Panc1 (cell line): ENCODE results near the gene NUDT16. TPM values are rescaled to one million over a fixed set of nuclear protein-coding genes. Genes with fewer than 3 reads are reported as not detected.

Experiments used
- ATAC-seq: fragments of 200-7000 bp; cut with Tn5 transposase; 2 replicates; pipeline ENCODE4 v1.9.1; 2020; ENCODE audit warnings: mild to moderate bottlenecking, moderate library complexity
- BruUV-seq: library from RNA; stranded (reverse); fragments of 400-500 nt; replicated peaks from 2 replicates; lab custom pipeline; 2021; lab: Mats Ljungman, UMichigan
- CTCF ChIA-PET: fragments of 300-600 bp; sonication (Branson Sonifier 250); formaldehyde crosslinking; loops from one replicate; lab custom pipeline; 2022; ENCODE audit warnings: antibody characterized with exemption; lab: Charles Lee
- POLR2A ChIA-PET: fragments of 300-600 bp; sonication (Branson Sonifier 250); formaldehyde crosslinking; loops from one replicate; lab custom pipeline; 2022; ENCODE audit warnings: antibody characterized with exemption; lab: Charles Lee
- DNase-seq: peaks from one replicate; pipeline ENCODE4 v3.0.0-alpha.2; 2010; ENCODE audit warnings: low read depth, low spot score
- H3K27ac ChIP-seq: 2 replicates; pipeline ENCODE4 v1.5.1; 2011; ENCODE audit warnings: mild to moderate bottlenecking, low read length, inconsistent platforms
- H3K27me3 ChIP-seq: fragments of 200-500 bp; sonication (Bioruptor generic); 2 replicates; pipeline ENCODE4 v1.6.0; 2014; ENCODE audit warnings: low read length, inconsistent platforms; ENCODE audit not compliant: control insufficient read depth, insufficient read depth
- H3K36me3 ChIP-seq: fragments of 200-500 bp; sonication (Bioruptor generic); 2 replicates; pipeline ENCODE4 v1.5.1; 2014; ENCODE audit warnings: inconsistent platforms, mild to moderate bottlenecking, low read length, moderate library complexity; ENCODE audit not compliant: control insufficient read depth, insufficient read depth
- H3K4me1 ChIP-seq: 2 replicates; pipeline ENCODE4 v1.5.1; 2011; ENCODE audit warnings: inconsistent platforms, mild to moderate bottlenecking, low read length, moderate library complexity; ENCODE audit not compliant: control insufficient read depth, insufficient read depth
- H3K4me3 ChIP-seq, 2 experiments: 2 replicates each; pipeline ENCODE4 v1.5.1; 2011 to 2012; ENCODE audit warnings: low read depth in 2 of 2, low read length in 2 of 2, mild to moderate bottlenecking in 2 of 2, inconsistent platforms in 1 of 2, moderate library complexity in 1 of 2
- H3K9me3 ChIP-seq: fragments of 200-500 bp; sonication (Bioruptor generic); 2 replicates; pipeline ENCODE4 v1.5.1; 2014; ENCODE audit warnings: low read depth, mild to moderate bottlenecking, inconsistent platforms, low read length, moderate library complexity; ENCODE audit not compliant: control insufficient read depth, insufficient read depth
- CTCF ChIP-seq: fragments of 450-650 bp; IDR thresholded peaks from 2 replicates; pipeline ENCODE4 v1.5.1; 2017; ENCODE audit warnings: mild to moderate bottlenecking
- POLR2AphosphoS5 ChIP-seq: IDR thresholded peaks from 2 replicates; pipeline ENCODE4 v1.6.1; 2012; ENCODE audit warnings: mild to moderate bottlenecking, low read depth, low read length, moderate library complexity
- SIN3A ChIP-seq: IDR thresholded peaks from 2 replicates; pipeline ENCODE4 v1.6.1; 2012; ENCODE audit warnings: low read depth, mild to moderate bottlenecking, low read length, moderate library complexity, borderline replicate concordance; ENCODE audit not compliant: insufficient read depth
- TCF7L2 ChIP-seq: IDR thresholded peaks from 2 replicates; pipeline ENCODE4 v1.6.1; 2011; ENCODE audit warnings: mild to moderate bottlenecking, low read depth, low read length, inconsistent platforms
- in situ Hi-C: cut with HindIII; loops from 2 replicates; pipeline ENCODE4 v1.10.0; 2016; ENCODE audit warnings: low sequenced_read_pairs, low pct_unique_long_range_greater_than_20kb
- intact Hi-C: fragments of 100-400 bp; cut with micrococcal nuclease; formaldehyde crosslinking; loops from one replicate; pipeline ENCODE4 v1.10.0; 2022; ENCODE audit not compliant: unreplicated experiment
- total RNA-seq: library from RNA; stranded (reverse); gene quantifications from one replicate; pipeline ENCODE4 v1.2.1, GENCODE V29; 2021; ENCODE audit not compliant: unreplicated experiment
- TF ChIP-seq, protein P1 (sequence below), 2 experiments: IDR thresholded peaks; 2 replicates each; pipeline ENCODE4 v1.6.1; 2011 to 2012; ENCODE audit warnings: low read depth in 2 of 2, control low read depth in 1 of 2, low read length in 1 of 2, mild to moderate bottlenecking in 1 of 2, moderate library complexity in 1 of 2; ENCODE audit not compliant: insufficient read depth in 1 of 2

NUDT16 gene
- total RNA-seq, 1 experiment from 2014 or later = 12.5 TPM

GRCh38 chr3:131341761-131342160 lies 39.8 kb upstream of the NUDT16 start:
- TF ChIP-seq SIN3A (no peak), POLR2AphosphoS5 (no peak), TCF7L2 (no peak), CTCF (no peak)
- TF ChIP-seq, protein P1, sequence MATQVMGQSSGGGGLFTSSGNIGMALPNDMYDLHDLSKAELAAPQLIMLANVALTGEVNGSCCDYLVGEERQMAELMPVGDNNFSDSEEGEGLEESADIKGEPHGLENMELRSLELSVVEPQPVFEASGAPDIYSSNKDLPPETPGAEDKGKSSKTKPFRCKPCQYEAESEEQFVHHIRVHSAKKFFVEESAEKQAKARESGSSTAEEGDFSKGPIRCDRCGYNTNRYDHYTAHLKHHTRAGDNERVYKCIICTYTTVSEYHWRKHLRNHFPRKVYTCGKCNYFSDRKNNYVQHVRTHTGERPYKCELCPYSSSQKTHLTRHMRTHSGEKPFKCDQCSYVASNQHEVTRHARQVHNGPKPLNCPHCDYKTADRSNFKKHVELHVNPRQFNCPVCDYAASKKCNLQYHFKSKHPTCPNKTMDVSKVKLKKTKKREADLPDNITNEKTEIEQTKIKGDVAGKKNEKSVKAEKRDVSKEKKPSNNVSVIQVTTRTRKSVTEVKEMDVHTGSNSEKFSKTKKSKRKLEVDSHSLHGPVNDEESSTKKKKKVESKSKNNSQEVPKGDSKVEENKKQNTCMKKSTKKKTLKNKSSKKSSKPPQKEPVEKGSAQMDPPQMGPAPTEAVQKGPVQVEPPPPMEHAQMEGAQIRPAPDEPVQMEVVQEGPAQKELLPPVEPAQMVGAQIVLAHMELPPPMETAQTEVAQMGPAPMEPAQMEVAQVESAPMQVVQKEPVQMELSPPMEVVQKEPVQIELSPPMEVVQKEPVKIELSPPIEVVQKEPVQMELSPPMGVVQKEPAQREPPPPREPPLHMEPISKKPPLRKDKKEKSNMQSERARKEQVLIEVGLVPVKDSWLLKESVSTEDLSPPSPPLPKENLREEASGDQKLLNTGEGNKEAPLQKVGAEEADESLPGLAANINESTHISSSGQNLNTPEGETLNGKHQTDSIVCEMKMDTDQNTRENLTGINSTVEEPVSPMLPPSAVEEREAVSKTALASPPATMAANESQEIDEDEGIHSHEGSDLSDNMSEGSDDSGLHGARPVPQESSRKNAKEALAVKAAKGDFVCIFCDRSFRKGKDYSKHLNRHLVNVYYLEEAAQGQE (IDR thresholded peaks at IDR 0.05; ENCODE audit: insufficient read depth in 1 of 2, low read depth in 2 of 2, low read length in 1 of 2) = no peak
- in situ Hi-C loops = no loop called here
- CTCF ChIA-PET = no interaction called here

DNA sequence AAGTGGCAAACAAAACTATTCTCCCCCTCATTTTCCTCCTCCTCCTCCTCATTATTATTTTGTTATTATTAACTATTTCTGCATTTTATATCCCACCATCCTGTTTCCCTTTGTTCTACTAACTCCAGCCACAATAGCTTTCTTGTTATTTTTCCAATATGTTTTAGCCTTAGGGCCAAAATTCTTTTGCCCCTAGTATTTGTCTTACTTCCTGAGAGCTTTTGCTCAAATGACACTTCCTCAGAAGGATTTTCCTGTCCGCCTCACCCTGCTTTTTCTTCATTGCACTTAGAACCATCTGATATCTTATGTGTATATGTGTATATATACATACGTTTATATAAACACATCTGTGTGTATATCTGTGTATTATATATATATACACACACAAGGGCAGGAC lies 32.7 kb upstream of the NUDT16 start:
- Histone ChIP-seq H3K4me3 (no peak overlapping the region), H3K27me3 (no peaks in the 10 kb centered on the region), H3K9me3 (no peaks in the 10 kb centered on the region), H3K27ac (no peak overlapping the region), H3K36me3 (no peaks in the 10 kb centered on the region), H3K4me1 (no peaks in the 10 kb centered on the region; the same call in 1 of the 2 replicates)
- intact Hi-C loops = no loop called here
- TF ChIP-seq SIN3A = no peak
- TF ChIP-seq CTCF = no peak
- TF ChIP-seq, protein P1 (IDR thresholded peaks at IDR 0.05; ENCODE audit: insufficient read depth in 1 of 2, low read depth in 2 of 2, low read length in 1 of 2) = no peak
- no peak for TF ChIP-seq TCF7L2
- no peak for TF ChIP-seq POLR2AphosphoS5
- ChIA-PET POLR2A (no interaction called here), CTCF (no interaction called here)
- BruUV-seq = no TSS peak
- DNase-seq (no peak), ATAC-seq (no peak)
- in situ Hi-C loops = no loop called here

More at GRCh38 chr3:131341761-131342160, 39.8 kb upstream of the NUDT16 start:
- no peaks in the 10 kb centered on the region for H3K4me1 ChIP-seq
- DNase-seq (no peak), ATAC-seq (no peak)
- POLR2A ChIA-PET = interaction anchor here (0.6 kb wide), 1 partner anchor 69 kb away, joined by 3 read pairs; no protein-coding TSS in a partner anchor
- intact Hi-C loops = no loop called here
- no peaks in the 10 kb centered on the region for H3K9me3 ChIP-seq
- BruUV-seq = no TSS peak
- H3K4me3 ChIP-seq = no peak overlapping the region
- 0 out of 2 replicates have a peak, but pooled peaks cover 2% of the 10 kb centered on the region for H3K36me3 ChIP-seq
- H3K27me3 ChIP-seq = no peaks in the 10 kb centered on the region
- no peak overlapping the region for H3K27ac ChIP-seq
